OCI-M1 (cell line): ENCODE measurements around the gene PYGB.
A peak's percentile ranks its signal among the peaks of the same experiment; 100 is the strongest.
"Not testable (repeated sequence)": the region's sequence is repeated elsewhere in the genome, so short reads cannot be mapped to it uniquely, and the experiment has no call there.

Source experiments
- DNase-seq: peaks from one replicate; lab custom pipeline; 2025; lab: John Stamatoyannopoulos, UW

PYGB gene

GRCh38 chr20:25314497-25315417, 66.9 kb downstream of the PYGB start:
- no peak for DNase-seq

- no peak for DNase-seq
These were observed 67.7 kb downstream of the PYGB start for GRCh38 chr20:25315418-25316210.

DNA sequence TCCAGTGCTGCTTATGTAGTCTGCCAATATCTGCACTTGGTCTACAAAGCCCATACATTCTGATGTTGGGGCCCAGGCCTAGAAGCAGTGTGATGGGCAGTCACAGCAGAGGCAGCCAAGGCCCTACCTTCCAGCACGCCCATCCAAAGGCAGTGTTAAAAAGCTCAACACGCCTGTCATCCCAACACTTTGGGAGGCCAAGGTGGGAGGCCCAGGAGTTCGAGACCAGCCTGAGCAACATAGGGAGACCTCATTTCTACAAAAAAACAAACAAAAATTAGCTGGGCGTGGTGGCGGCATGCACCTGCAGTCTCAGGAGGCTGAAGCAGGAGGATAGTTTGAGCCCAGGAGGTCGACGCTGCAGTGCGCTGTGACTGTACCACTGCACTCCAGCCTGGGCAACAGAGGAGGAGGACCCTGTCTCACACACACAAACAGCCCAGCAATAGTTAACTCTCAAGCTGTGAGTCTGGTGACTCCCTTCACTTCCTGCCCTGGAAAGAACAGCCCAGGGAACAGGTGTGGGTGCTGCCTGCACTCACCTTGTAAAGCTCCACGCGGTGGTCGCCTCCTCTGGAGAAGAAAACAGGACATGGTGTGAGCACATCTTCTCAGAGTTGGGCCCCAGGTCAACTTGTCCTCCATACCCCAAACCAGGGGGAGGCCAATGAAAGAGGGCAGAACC, 68.8 kb downstream of the PYGB start:
- DNase-seq: no peak

- no peak for DNase-seq
These were observed 69.6 kb downstream of the PYGB start for GRCh38 chr20:25317351-25318075.

DNA sequence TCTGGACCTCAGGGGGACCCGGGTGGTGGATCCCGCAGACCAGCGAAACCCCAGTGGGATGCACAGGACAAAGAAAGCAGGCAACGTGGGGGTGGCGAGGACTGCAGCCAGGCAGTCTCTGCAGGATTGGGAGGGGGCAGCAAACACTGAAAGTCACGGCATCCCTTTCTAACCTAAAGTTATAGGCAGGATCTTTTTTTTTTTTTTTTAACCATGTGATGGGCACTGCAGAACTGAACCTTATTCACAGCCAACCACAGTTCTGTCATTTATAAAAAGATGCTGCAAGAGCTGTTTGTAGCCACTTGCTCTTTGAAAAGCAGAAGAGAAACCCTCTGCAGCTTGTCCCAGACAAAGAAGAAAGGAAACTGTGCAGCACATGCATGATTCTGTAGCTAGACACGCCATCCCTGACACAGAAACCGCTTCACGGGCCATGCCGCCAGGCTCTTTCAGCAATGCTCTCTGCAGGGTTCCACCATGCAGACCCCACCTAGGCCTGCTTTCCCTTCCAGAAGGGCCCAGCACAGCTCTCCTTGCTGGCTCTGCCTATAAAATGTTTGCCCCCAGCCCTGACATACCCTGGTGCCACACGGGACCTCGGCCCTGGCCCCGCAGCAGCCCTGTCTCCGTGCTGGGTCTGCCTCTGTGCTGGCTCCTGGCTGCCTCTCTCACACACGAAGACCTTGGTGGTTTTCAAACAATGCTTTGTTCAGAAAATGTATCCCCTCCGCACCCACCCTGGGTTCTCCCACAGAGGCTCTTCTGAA, 70.8 kb downstream of the PYGB start:
- no peak for DNase-seq

- DNase-seq: no peak
These were observed 71.6 kb downstream of the PYGB start for GRCh38 chr20:25319241-25320034.

- DNase-seq: no peak
These were observed 72.3 kb downstream of the PYGB start for GRCh38 chr20:25320035-25320800.

GRCh38 chr20:25321262-25321831, 73.5 kb downstream of the PYGB start:
- no peak for DNase-seq

DNA sequence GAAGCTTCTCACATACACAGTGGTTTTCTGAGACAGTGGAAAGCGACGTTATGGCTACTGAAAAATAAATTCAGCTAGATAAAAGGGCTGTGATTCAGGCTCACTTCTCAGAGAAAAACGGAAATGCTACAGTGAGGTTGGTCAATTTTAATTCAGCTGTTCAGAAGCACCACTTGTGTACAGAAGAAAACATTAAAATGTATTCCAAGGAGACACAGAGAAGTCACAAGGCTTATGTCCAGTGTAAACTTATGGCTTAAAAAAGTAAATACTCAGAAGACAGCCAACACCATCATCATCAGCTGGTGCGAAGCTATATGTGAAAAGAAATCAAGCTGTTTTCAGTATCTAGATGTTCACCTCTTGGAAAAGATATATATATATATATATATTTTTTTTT, 74.1 kb downstream of the PYGB start:
- no peak for DNase-seq

- DNase-seq: no peak
These were observed 75.8 kb downstream of the PYGB start for GRCh38 chr20:25323496-25324246.

DNA sequence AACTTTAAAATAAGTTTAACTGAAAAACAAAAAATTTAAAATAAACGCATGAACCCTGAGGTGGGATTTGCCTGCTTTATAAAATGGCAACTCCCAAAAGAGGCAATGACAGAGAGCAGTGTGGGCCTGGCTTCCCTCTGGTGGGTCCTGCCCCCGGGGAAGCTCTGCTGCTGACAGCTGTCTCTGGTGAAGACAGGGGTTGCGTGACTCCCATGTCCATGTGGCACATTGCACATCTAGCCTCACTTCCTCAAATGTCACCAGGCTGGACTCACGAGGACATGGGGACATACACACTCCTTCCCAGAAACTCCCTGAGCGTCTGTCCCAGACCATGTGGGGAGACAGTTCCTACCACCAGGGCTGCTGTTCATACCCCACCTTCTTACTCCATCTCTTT, 76.5 kb downstream of the PYGB start:
- peak; percentile 5 for DNase-seq

DNA sequence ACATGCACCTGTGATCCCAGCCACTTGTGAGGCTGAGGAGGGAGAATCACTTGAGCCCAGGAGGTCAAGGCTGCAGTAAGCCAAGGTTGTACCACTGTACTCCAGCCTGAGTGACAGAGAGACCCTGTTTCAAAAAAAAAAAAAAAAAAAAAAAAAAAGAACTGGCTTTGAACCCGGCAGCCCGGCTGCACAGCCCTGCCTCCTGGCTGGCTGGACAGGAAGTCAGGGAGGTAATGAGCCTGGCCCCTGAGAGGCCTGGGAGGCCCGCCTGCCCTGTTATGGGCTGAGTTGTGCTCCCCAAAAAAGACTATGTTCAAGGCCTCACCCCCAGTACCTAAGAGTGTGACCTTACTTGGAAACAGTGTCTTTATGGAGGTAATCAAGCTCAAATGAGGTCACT, 77.2 kb downstream of the PYGB start:
- DNase-seq: no peak

- DNase-seq: no peak
These were observed 78.1 kb downstream of the PYGB start for GRCh38 chr20:25325997-25326396.

DNA sequence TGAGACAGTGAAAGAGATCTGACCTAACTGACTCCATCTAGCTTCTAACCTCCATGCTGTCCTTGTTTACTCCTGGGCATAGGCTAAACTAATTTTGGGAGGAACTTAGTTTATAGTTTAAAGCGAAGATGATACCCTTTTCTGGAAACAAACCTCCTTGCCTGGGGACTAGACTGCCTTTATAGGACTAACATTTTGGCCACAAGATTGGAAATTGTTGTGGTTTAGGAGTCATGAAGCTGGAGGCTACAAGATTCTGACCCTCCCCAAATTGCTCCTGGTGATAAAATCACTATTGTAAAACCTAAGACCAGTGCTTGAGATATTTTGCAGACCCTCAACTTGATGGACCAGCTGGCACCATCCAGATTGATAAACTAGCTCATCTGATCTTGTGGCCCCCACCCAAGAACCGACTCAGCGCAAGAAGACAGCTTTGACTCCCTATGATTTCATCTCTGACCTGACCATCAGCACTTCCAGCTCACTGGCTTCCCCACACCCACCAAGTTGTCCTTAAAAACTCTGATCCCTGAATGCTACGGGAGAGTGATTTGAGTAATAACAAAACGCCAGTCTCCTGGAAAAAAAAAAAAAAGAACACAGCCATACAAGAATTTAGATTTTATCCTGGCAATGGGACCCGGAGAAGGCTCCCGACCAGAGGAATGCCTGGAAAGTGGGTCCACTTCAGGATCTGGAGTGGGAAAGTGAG, 79.8 kb downstream of the PYGB start:
- DNase-seq: no peak

DNA sequence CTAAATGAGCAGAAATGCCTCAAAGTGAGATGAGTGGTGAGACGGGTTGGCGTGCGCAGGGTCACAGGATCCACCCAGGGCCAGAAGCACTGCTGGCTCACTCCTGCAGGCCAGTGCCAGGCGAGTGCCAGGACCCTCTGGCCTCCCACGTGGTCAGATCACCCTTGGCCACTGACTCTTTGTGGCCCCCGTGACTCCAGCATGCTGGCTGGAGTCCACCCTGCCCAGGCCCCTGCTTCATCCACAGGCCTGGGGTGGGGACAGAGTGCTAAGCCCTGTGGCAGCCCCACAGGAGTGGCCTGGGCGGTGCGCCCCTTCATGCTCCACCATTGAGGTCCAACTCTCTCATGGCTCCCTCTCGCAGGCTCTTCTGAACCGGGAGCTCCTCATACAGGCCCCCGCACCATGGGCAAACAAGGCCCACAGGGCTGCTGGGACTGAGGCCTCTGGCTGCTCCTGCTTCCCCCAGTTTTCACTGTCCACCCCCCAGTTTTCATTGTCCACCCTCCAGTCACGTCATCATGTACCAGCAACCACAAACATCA, 81.1 kb downstream of the PYGB start:
- no peak for DNase-seq

GRCh38 chr20:25334972-25335371, 87.1 kb downstream of the PYGB start:
- DNase-seq: not testable (repeated sequence)
